ENCODE data around the gene ARHGAP23.

Gene ARHGAP23

GRCh38 chr17:38455288-38455915 lies 27.1 kb downstream of the ARHGAP23 start:
- H3K79me2 ChIP-seq (ENCODE audit: insufficient read depth, low read length): peaks cover 74% of the 10 kb centered on the region
- H4K20me1 ChIP-seq (ENCODE audit: insufficient read depth, low read length, poor library complexity, severe bottlenecking): peaks cover 67% of the 10 kb centered on the region
- H2AFZ ChIP-seq (ENCODE audit: low read length): no peak overlapping the region
- TF ChIP-seq CTCF (conservative IDR thresholded peaks at IDR 0.05; ENCODE audit: low read length) (no peak), EZH2phosphoT487 (IDR thresholded peaks at IDR 0.05; ENCODE audit: borderline replicate concordance) (no peak)
- H3K36me3 ChIP-seq (ENCODE audit: insufficient read depth, low read length): peaks cover 32% of the 10 kb centered on the region; the same call in 1 of the 2 replicates
- H3K9me2 ChIP-seq (replicated peaks; ENCODE audit: low read depth, low read length): no peaks in the 10 kb centered on the region
- no peak overlapping the region for H3K4me2 ChIP-seq (ENCODE audit: low read depth, low read length, poor library complexity, severe bottlenecking)
- H3K4me3 ChIP-seq (ENCODE audit: low read length, poor library complexity, severe bottlenecking): no peak overlapping the region
- H3K9ac ChIP-seq (ENCODE audit: low read depth, low read length, poor library complexity, severe bottlenecking): peak overlapping the region; percentile 43
- H3F3A ChIP-seq (ENCODE audit: low read depth): no peaks in the 10 kb centered on the region
- no peaks in the 10 kb centered on the region for H3K27me3 ChIP-seq (ENCODE audit: insufficient read depth, low read length, poor library complexity, severe bottlenecking)
- no peaks in the 10 kb centered on the region for H3K9me3 ChIP-seq (ENCODE audit: insufficient read depth, low read depth, low read length)
- peaks cover 29% of the 10 kb centered on the region for H3K4me1 ChIP-seq (ENCODE audit: insufficient read depth, low read length, poor library complexity, severe bottlenecking)

- H2AFZ ChIP-seq (ENCODE audit: low read length): no peak overlapping the region
Measured at GRCh38 chr17:38456031-38456815, 28.0 kb downstream of the ARHGAP23 start.

More at GRCh38 chr17:38456031-38456815, 28.0 kb downstream of the ARHGAP23 start:
- Histone ChIP-seq H3K9ac (ENCODE audit: low read depth, low read length, poor library complexity, severe bottlenecking) (peak overlapping the region; percentile 43), H3K79me2 (ENCODE audit: insufficient read depth, low read length) (peaks cover 66% of the 10 kb centered on the region), H3K9me2 (replicated peaks; ENCODE audit: low read depth, low read length) (no peaks in the 10 kb centered on the region), H3K4me3 (ENCODE audit: low read length, poor library complexity, severe bottlenecking) (no peak overlapping the region), H3K4me1 (ENCODE audit: insufficient read depth, low read length, poor library complexity, severe bottlenecking) (peaks cover 21% of the 10 kb centered on the region), H3K4me2 (ENCODE audit: low read depth, low read length, poor library complexity, severe bottlenecking) (no peak overlapping the region), H3K36me3 (ENCODE audit: insufficient read depth, low read length) (peaks cover 40% of the 10 kb centered on the region; the same call in 1 of the 2 replicates), H3K27me3 (ENCODE audit: insufficient read depth, low read length, poor library complexity, severe bottlenecking) (no peaks in the 10 kb centered on the region), H3F3A (ENCODE audit: low read depth) (no peaks in the 10 kb centered on the region), H4K20me1 (ENCODE audit: insufficient read depth, low read length, poor library complexity, severe bottlenecking) (peaks cover 59% of the 10 kb centered on the region), H3K9me3 (ENCODE audit: insufficient read depth, low read depth, low read length) (no peaks in the 10 kb centered on the region)
- TF ChIP-seq CTCF (conservative IDR thresholded peaks at IDR 0.05; ENCODE audit: low read length) (peak; percentile 20; the same call in 1 of the 2 replicates), EZH2phosphoT487 (IDR thresholded peaks at IDR 0.05; ENCODE audit: borderline replicate concordance) (no peak)
